HG02571 (cell line): ENCODE measurements around the gene HMGCR.

Source experiments
- ATAC-seq: cut with Tn5 transposase; IDR thresholded peaks from one replicate; pipeline ENCODE4 v1.9.1; 2021; ENCODE audit warnings: mild to moderate bottlenecking, moderate library complexity; ENCODE audit not compliant: unreplicated experiment

Gene HMGCR

GRCh38 chr5:75380099-75380498 is 43.1 kb downstream of the HMGCR start:
- ATAC-seq: no peak

DNA sequence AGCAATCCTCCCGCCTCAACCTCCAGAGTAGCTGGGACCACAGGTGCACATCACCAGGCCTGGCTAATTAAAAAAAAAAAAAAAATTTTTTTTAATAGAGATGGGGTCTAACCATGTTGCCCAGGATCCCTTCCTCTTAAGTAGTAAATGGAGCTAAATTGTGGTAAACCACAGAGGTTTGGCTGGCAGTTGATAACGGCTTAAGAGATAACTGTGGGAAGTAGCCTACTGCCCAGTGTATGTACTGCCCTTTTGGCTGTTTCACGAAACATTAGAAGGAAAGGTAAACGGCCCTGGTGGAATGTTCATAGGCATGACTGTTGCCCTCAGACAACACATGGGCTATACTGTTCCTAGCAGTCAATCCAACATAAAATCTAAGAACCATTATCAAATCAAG is 44.4 kb downstream of the HMGCR start:
- ATAC-seq: no peak

- ATAC-seq: no peak
These were observed 47.2 kb downstream of the HMGCR start for GRCh38 chr5:75384218-75384617.

- no peak for ATAC-seq
These were observed 50.8 kb downstream of the HMGCR start for GRCh38 chr5:75387806-75388205.

DNA sequence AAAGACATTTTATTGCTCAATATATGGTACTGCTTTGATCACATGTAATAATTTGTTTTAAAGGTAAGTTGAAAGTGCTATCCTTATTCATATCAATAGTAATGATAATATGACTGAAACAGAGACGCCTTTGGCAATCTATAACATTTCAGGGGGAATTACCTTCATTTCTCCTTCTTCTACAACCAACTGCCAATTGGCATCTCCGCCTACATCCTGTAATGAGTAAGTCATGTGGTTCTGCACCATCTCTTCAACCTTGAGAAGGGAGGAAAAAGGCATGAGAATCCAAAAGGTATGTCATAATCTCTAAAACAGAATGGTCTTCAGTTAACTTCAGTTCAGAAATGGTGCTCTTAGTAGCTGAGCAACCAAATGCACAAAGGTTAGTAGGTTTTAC is 52.4 kb downstream of the HMGCR start:
- ATAC-seq: no peak

- no peak for ATAC-seq
These were observed 58.3 kb downstream of the HMGCR start for GRCh38 chr5:75395277-75395676.

DNA sequence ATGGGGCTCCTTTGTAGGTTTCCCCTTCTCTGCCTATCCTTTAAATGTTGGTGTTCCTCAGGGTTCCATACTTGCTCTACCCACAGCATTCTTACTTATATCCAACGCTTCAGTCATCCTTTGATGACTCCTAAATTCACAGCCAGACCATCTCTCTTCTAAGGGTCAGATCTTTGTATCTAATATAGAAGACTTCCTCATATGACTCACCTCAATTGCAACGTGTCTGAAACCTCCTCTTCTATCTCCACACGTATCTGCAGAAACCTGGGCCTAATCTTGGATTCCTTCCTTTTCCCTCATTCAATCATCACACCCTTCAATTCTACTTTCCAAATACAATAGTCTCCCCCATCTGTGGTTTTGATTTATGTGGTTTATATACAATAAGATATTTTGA is 68.3 kb downstream of the HMGCR start:
- no peak for ATAC-seq
